ENCODE results near the gene RNLS. TPM values are rescaled to one million over a fixed set of nuclear protein-coding genes. Genes with fewer than 3 reads are reported as not detected.

The RNLS gene
- total and polyA plus RNA-seq, 2 of the 8 experiments (the other 6 are each of a cell fraction or from before 2014, with no cell fraction given) = 7.5 to 12.7 TPM

GRCh38 chr10:88439932-88440331 lies 143.2 kb downstream of the RNLS start (continued):
- TF ChIP-seq CHD7 (IDR thresholded peaks at IDR 0.05; ENCODE audit: insufficient replicate concordance, low read length) (no peak), KDM5A (IDR thresholded peaks at IDR 0.05; ENCODE audit: low read length) (no peak), JUN (IDR thresholded peaks at IDR 0.05; ENCODE audit: low read depth, low read length) (no peak), SUZ12 (IDR thresholded peaks at IDR 0.05; ENCODE audit: low read length) (no peak), HDAC6 (IDR thresholded peaks at IDR 0.05; ENCODE audit: low read depth, low read length) (no peak), ATF3 (IDR thresholded peaks at IDR 0.05; ENCODE audit: insufficient read depth, low read depth, low read length) (no peak), KDM1A (IDR thresholded peaks at IDR 0.05; ENCODE audit: borderline replicate concordance, low read length) (no peak)
